Head of caudate nucleus (tissue), 42 donors: ENCODE data around the gene JSRP1.

ENCODE experiments used
- DNase-seq, 42 donors: peaks; one replicate each; pipeline versions ENCODE4 v3.0.0 to v3.0.0-alpha.2; 2020 to 2021; ENCODE audit warnings: mixed read lengths in 7 of 42
- intact Hi-C: fragments of 100-400 bp; cut with DNase I; formaldehyde crosslinking; loops from one replicate; pipeline ENCODE4 v1.15.0; 2022

Gene JSRP1

GRCh38 chr19:2228157-2229030, 27.8 kb downstream of the JSRP1 start:
- intact Hi-C loops = no loop called here
- DNase-seq = no peak

- DNase-seq = peak in 37 of 42 donors; percentile 33 to 82 (median 63)
- intact Hi-C loops = no loop called here
Observed at GRCh38 chr19:2227415-2228156, 28.6 kb downstream of the JSRP1 start.

- intact Hi-C loops = no loop called here
- DNase-seq = no peak
Observed at GRCh38 chr19:2226840-2227360, 29.3 kb downstream of the JSRP1 start.

- no peak for DNase-seq
- intact Hi-C loops = no loop called here
Observed at GRCh38 chr19:2226051-2226839, 30.0 kb downstream of the JSRP1 start.

- intact Hi-C loops = no loop called here
Observed at GRCh38 chr19:2225415-2226050, 30.7 kb downstream of the JSRP1 start.

GRCh38 chr19:2224754-2225349, 31.4 kb downstream of the JSRP1 start:
- intact Hi-C loops = no loop called here
- DNase-seq = no peak

More at GRCh38 chr19:2225415-2226050, 30.7 kb downstream of the JSRP1 start:
- DNase-seq = no peak

GRCh38 chr19:2223959-2224358, 32.3 kb downstream of the JSRP1 start:
- DNase-seq = no peak
- intact Hi-C loops = no loop called here

GRCh38 chr19:2223391-2223790, 32.8 kb downstream of the JSRP1 start:
- DNase-seq = peak in 1 of 42 donors; percentile 48

GRCh38 chr19:2221918-2222317, 34.3 kb downstream of the JSRP1 start:
- no peak for DNase-seq
- intact Hi-C loops = no loop called here

More at GRCh38 chr19:2223391-2223790, 32.8 kb downstream of the JSRP1 start:
- intact Hi-C loops = no loop called here

- intact Hi-C loops = no loop called here
- DNase-seq = no peak
Observed at GRCh38 chr19:2221250-2221831, 34.9 kb downstream of the JSRP1 start.

GRCh38 chr19:2219726-2220125, 36.5 kb downstream of the JSRP1 start:
- intact Hi-C loops = no loop called here
- no peak for DNase-seq

- DNase-seq = no peak
- intact Hi-C loops = no loop called here
Observed at GRCh38 chr19:2217591-2217990, 38.6 kb downstream of the JSRP1 start.

- intact Hi-C loops = no loop called here
- no peak for DNase-seq
Observed at GRCh38 chr19:2216361-2217225, 39.6 kb downstream of the JSRP1 start.

GRCh38 chr19:2215281-2215751, 40.9 kb downstream of the JSRP1 start:
- intact Hi-C loops = no loop called here
- DNase-seq = peak in 40 of 42 donors; percentile 22 to 89 (median 70)

- peak in 23 of 42 donors; percentile 18 to 69 (median 48) for DNase-seq
- intact Hi-C loops = no loop called here
Observed at GRCh38 chr19:2214251-2214650, 42.0 kb downstream of the JSRP1 start.

GRCh38 chr19:2213799-2214198, 42.4 kb downstream of the JSRP1 start:
- DNase-seq = peak in 36 of 42 donors; percentile 20 to 78 (median 47)
- intact Hi-C loops = no loop called here
